Raji (cell line): Measurements from ENCODE around the gene NFASC.

Experiments
- POLR2A ChIP-seq: IDR thresholded peaks from 2 replicates; pipeline ENCODE4 v1.6.1; 2011; ENCODE audit warnings: low read depth, low read length, control low read depth; ENCODE audit not compliant: insufficient read depth

Gene NFASC

DNA sequence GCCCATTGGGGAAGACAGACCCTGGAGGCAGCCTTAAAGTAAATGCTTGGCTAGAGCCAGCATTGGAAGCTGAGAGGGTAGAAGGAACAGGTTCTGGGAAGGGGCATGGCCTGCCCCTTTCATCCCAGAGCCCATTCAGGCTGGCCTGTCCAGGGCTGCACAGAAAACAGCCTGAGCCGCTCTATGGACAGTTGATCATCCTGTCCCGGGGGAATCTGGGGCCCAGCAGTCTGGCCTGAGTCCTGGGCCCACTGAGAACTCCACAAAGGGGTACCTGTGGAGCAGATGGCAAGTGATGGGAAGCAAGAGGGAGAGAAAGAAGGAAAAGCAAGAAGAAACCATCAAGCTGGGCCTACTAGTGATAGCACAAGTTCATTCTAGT is 200.4 kb downstream of the NFASC start:
- no peak for TF ChIP-seq POLR2A

GRCh38 chr1:205071801-205072200 is 201.1 kb downstream of the NFASC start:
- TF ChIP-seq POLR2A = no peak

DNA sequence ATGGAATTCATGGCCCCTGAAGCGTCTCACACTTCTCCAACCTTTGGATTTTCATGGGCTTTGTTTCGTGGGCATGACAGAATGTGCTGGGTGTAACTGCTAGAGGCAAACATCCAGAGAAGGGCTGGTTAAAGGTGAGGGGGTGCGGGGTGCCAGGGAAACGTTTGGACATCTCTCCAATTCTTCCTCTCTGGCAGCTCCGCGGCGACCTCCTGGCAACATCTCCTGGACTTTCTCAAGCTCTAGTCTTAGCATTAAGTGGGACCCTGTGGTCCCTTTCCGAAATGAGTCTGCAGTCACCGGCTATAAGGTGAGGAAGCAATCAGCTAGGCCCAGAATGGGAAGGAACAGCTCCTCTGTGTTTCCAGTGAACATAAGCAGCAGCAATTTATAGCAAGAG is 201.6 kb downstream of the NFASC start:
- no peak for TF ChIP-seq POLR2A
